Stomach (tissue), 9 donors: ENCODE results near the gene CTNND2. TPM values are rescaled to one million over a fixed set of nuclear protein-coding genes. Genes with fewer than 3 reads are reported as not detected.
A peak's percentile ranks its signal among the peaks of the same experiment; 100 is the strongest.

ENCODE experiments used
- DNase-seq, 2 donors: peaks; one replicate each; pipeline versions ENCODE4 v3.0.0 to v3.0.0-alpha.2; 2013 to 2019
- H3K27ac ChIP-seq, 5 donors: fragments of 200-600 bp in 4 of 5; sonication (generic) in 4 of 5; one replicate each; pipeline ENCODE4 v1.5.1; 2013 to 2019; ENCODE audit warnings: mild to moderate bottlenecking in 1 of 5, moderate library complexity in 1 of 5
- H3K27me3 ChIP-seq, 3 donors: fragments of 200-600 bp; sonication (generic); one replicate each; pipeline ENCODE4 v1.5.1; 2017 to 2019; ENCODE audit warnings: mixed run types in 1 of 3
- H3K36me3 ChIP-seq, 4 donors: fragments of 200-600 bp; sonication (generic); 1 replicate in 3 of 4; 2 replicates in 1 of 4; pipeline ENCODE4 v1.5.1; 2016 to 2019
- H3K4me1 ChIP-seq, 4 donors: fragments of 200-600 bp; sonication (generic); one replicate each; pipeline ENCODE4 v1.5.1; 2016 to 2019
- H3K4me3 ChIP-seq, 4 donors: fragments of 200-600 bp; sonication (generic) in 3 of 4; one replicate each; pipeline ENCODE4 v1.5.1; 2016 to 2019; ENCODE audit warnings: mild to moderate bottlenecking in 1 of 4
- H3K9me3 ChIP-seq, 4 donors: fragments of 200-600 bp; sonication (generic); one replicate each; pipeline ENCODE4 v1.5.1; 2016 to 2019
- CTCF ChIP-seq, 7 experiments: fragments of 450-650 bp in 4 of 7; fragments of 200-600 bp in 3 of 7; sonication (generic) in 3 of 7; IDR thresholded peaks; one replicate each; pipeline ENCODE4 v1.5.1; 2016 to 2019; ENCODE audit warnings: antibody characterized with exemption in 7 of 7, control low read depth in 2 of 7, mild to moderate bottlenecking in 1 of 7
- EP300 ChIP-seq: sonication (generic); formaldehyde crosslinking; IDR thresholded peaks from one replicate; pipeline ENCODE4 v1.6.1; 2017; ENCODE audit warnings: antibody characterized with exemption
- POLR2A ChIP-seq, 4 donors: fragments of 450-650 bp; IDR thresholded peaks; one replicate each; pipeline ENCODE4 v1.6.1; 2016; ENCODE audit warnings: antibody characterized with exemption in 4 of 4, control low read depth in 2 of 4, mild to moderate bottlenecking in 1 of 4, moderate library complexity in 1 of 4
- POLR2AphosphoS5 ChIP-seq, 3 donors: sonication (generic); formaldehyde crosslinking; IDR thresholded peaks; one replicate each; pipeline ENCODE4 v1.6.1; 2016; ENCODE audit warnings: antibody characterized with exemption in 3 of 3
- WGBS, 5 donors: extraction: QIAGEN DNeasy Blood & Tissue Kit in 3 of 5; methylation state at CpG; one replicate each; pipeline versions ENCODE4 v1.1.5 to v1.1.7; 2013 to 2018; 5-methylcytosine and 5-hydroxymethylcytosine counted together
- intact Hi-C: fragments of 100-400 bp; cut with DNase I; formaldehyde crosslinking; loops from one replicate; pipeline ENCODE4 v1.15.1; 2023; ENCODE audit warnings: low total_unique reads
- polyA plus RNA-seq, 3 donors: library from polyadenylated mRNA; stranded (reverse); fragments of 200-250 nt; gene quantifications; one replicate each; pipeline ENCODE4 v1.2.3, GENCODE V29; 2013
- total RNA-seq, 5 donors: library from RNA; depleted of rRNA; stranded (reverse); fragments of >200 nt; gene quantifications; one replicate each; pipeline versions ENCODE4 v1.1.0 to v1.2.3, GENCODE V29; 2014 to 2016
- donor health status: healthy with polysubstance abuse.
- donor health status: Bipolar disorder and iron deficiency.
- donor health status: healthy.

Gene CTNND2
- total and polyA plus RNA-seq, 8 donors, result 0.29 to 3.4 (median 2.0) TPM; not detected in 2

GRCh38 chr5:11046160-11046559 is 858.1 kb downstream of the CTNND2 start:
- Histone ChIP-seq H3K4me1 (no peaks in the 10 kb centered on the region), H3K27me3 (no peaks in the 10 kb centered on the region), H3K27ac (no peak overlapping the region), H3K4me3 (no peak overlapping the region), H3K9me3 (no peaks in the 10 kb centered on the region), H3K36me3 (no peaks in the 10 kb centered on the region)
- intact Hi-C loops, result no loop called here
- WGBS, 5 donors, result 43 to 63% (median 49%) methylated on average over 7 of the region's 7 CpGs
- TF ChIP-seq CTCF (IDR thresholded peaks at IDR 0.05) (no peak), EP300 (no peak), POLR2A (IDR thresholded peaks at IDR 0.05) (no peak), POLR2AphosphoS5 (IDR thresholded peaks at IDR 0.05) (no peak)
- peak in 1 of 2 donors; percentile 9 for DNase-seq

GRCh38 chr5:11045411-11045810 is 858.8 kb downstream of the CTNND2 start:
- TF ChIP-seq EP300 (no peak), CTCF (IDR thresholded peaks at IDR 0.05) (no peak), POLR2A (IDR thresholded peaks at IDR 0.05) (no peak), POLR2AphosphoS5 (IDR thresholded peaks at IDR 0.05) (no peak)
- intact Hi-C loops, result no loop called here
- H3K27me3 ChIP-seq, result no peaks in the 10 kb centered on the region
- H3K4me3 ChIP-seq, result no peak overlapping the region
- no peaks in the 10 kb centered on the region for H3K9me3 ChIP-seq
- 80 to 97% (median 89%) methylated on average over 3 of the region's 3 CpGs for WGBS, 5 donors
- no peaks in the 10 kb centered on the region for H3K36me3 ChIP-seq
- DNase-seq, result no peak
- H3K27ac ChIP-seq, result no peak overlapping the region
- H3K4me1 ChIP-seq, result no peaks in the 10 kb centered on the region

- no peak for DNase-seq
- TF ChIP-seq POLR2AphosphoS5 (IDR thresholded peaks at IDR 0.05), result no peak
- no peak for TF ChIP-seq EP300
- no peak for TF ChIP-seq CTCF (IDR thresholded peaks at IDR 0.05)
- no peak for TF ChIP-seq POLR2A (IDR thresholded peaks at IDR 0.05)
- no peaks in the 10 kb centered on the region for H3K9me3 ChIP-seq
- H3K4me1 ChIP-seq, result no peaks in the 10 kb centered on the region
- H3K27ac ChIP-seq, result no peak overlapping the region
- no peak overlapping the region for H3K4me3 ChIP-seq
- no peaks in the 10 kb centered on the region for H3K27me3 ChIP-seq
- no peaks in the 10 kb centered on the region for H3K36me3 ChIP-seq
- intact Hi-C loops, result no loop called here
Observed at GRCh38 chr5:11044581-11044980, 859.7 kb downstream of the CTNND2 start.

- WGBS, 5 donors, result 73 to 83% (median 78%) methylated on average over 5 of the region's 5 CpGs
- TF ChIP-seq CTCF (IDR thresholded peaks at IDR 0.05), result no peak
- TF ChIP-seq POLR2AphosphoS5 (IDR thresholded peaks at IDR 0.05), result no peak
- TF ChIP-seq POLR2A (IDR thresholded peaks at IDR 0.05), result no peak
- TF ChIP-seq EP300, result no peak
- intact Hi-C loops, result no loop called here
- H3K27me3 ChIP-seq, result no peaks in the 10 kb centered on the region
- no peaks in the 10 kb centered on the region for H3K36me3 ChIP-seq
- no peak for DNase-seq
- no peaks in the 10 kb centered on the region for H3K4me1 ChIP-seq
- H3K4me3 ChIP-seq, result no peak overlapping the region
- H3K9me3 ChIP-seq, result no peaks in the 10 kb centered on the region
- H3K27ac ChIP-seq, result no peak overlapping the region
Observed at GRCh38 chr5:11043881-11044280, 860.4 kb downstream of the CTNND2 start.
